ENCODE measurements around the gene ORM1. TPM values are rescaled to one million over a fixed set of nuclear protein-coding genes. Genes with fewer than 3 reads are reported as not detected.

Gene ORM1
- total and polyA plus RNA-seq, 10 of the 15 experiments (the other 5 are each of a cell fraction or from before 2014, with no cell fraction given) = 4.4 TPM; not detected in 9

DNA sequence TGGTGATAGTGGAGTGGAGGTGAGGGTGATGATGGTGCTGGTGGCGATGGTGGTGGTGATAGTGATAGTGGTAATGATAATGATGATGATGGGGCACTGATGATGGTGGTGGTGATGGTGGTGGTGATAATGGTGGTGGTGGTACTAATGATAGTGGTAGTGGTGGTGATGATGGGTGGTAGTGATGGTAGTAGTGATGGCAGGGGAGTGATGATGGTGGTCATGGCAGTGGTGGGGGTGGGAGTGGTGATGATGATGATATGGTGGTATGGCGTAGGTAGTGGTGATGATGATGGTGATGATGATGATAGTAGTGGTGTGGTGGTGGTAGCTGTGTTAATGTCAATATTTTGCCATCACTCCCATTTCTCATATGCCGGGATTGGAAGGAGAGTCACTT lies 44.5 kb upstream of the ORM1 start:
- in situ Hi-C loops (cut with MboI) = loop anchor here (25.0 kb wide), 1 partner anchor 191 kb away; the partner anchor contains the start of genes AMBP and KIF12

DNA sequence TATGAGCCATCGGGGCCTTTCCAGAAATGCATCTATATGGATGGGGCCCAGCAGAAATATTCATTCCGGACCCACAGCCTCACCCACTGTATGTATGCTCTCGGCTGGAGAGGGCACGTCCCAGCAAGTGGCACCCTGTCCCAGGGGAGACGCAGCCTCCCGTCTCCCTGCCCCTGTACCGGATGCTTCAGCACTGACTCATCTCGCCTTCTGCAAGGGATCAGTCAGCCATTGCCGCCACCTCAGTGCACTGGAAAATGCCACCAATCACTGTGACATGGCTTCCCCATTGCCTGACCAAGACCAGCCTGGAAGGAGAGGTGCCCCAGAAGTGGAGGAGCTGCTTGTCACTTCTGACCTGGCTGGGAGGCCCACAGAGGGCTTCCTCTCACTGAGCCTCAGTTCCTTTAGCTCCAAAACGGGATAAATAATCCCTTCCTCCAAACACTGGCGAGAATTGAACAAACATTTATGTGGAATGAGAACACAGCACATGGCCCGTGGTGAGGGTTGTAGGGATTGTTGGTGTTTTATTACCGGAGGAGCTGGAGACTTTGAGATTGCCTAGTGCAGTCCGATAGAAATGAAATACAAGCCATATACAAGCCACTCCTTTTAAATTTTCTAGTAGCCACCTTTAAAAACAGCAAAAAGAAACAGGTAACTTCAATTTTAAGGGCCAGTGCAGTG lies 43.9 kb upstream of the ORM1 start:
- Histone ChIP-seq H3K27me3 (replicated peaks in 1 of 2; ENCODE audit: control insufficient read depth in 2 of 2, insufficient read depth in 2 of 2, low read length in 1 of 2) (peaks cover 0 to 3% of the 10 kb centered on the region in 2 experiments; a peak in 1 of 4 replicates), H3K9ac (ENCODE audit: control insufficient read depth, insufficient read depth, low read length) (no peak overlapping the region), H3K4me1 (ENCODE audit: control insufficient read depth, insufficient read depth, low read length) (no peaks in the 10 kb centered on the region), H2AFZ (ENCODE audit: control insufficient read depth, low read depth, low read length) (no peak overlapping the region), H3K4me2 (ENCODE audit: control insufficient read depth, insufficient read depth) (no peak overlapping the region), H3K79me2 (ENCODE audit: control insufficient read depth, insufficient read depth, low read length) (no peaks in the 10 kb centered on the region), H3K36me3 (ENCODE audit: control insufficient read depth in 2 of 2, insufficient read depth in 2 of 2, low read length in 1 of 2) (no peaks in the 10 kb centered on the region), H4K20me1 (ENCODE audit: control insufficient read depth, insufficient read depth) (no peaks in the 10 kb centered on the region), H3K4me3 (no peak overlapping the region), H3K9me3 (replicated peaks; ENCODE audit: control insufficient read depth, insufficient read depth, low read length) (no peaks in the 10 kb centered on the region), H3K27ac (ENCODE audit: control insufficient read depth, insufficient read depth) (no peak overlapping the region)
- RAD21 ChIA-PET (ENCODE audit: unreplicated experiment) = no interaction called here
- intact Hi-C loops (cut with micrococcal nuclease; ENCODE audit: unreplicated experiment) = no loop called here
- FAIRE-seq (no peak), DNase-seq (ENCODE audit: low read depth, low spot score) (no peak), ATAC-seq (no peak)
- WGBS (ENCODE audit: insufficient coverage, insufficient replicate concordance, low lambda C conversion rate, missing lambda C conversion rate) = 24% methylated on average over 14 of the region's 14 CpGs
- CTCF ChIA-PET = interaction anchor here (2.9 kb wide), 1 partner anchor 12 kb away, joined by 18 read pairs; no protein-coding TSS in a partner anchor
- in situ Hi-C loops (cut with MboI) = loop anchor here (25.0 kb wide), 1 partner anchor 192 kb away; the partner anchor contains the start of genes AMBP and KIF12
- SMC1A ChIA-PET (ENCODE audit: uncharacterized antibody, unreplicated experiment) = interaction anchor here (0.7 to 1.5 kb wide), 2 partner anchors 12 to 173 kb away, joined by 3 to 4 read pairs; no protein-coding TSS in a partner anchor
- BruUV-seq (replicated peaks) = no TSS peak
- POLR2A ChIA-PET = no interaction called here
- TF ChIP-seq RAD51 (IDR thresholded peaks at IDR 0.05) = no peak
- no peak for TF ChIP-seq POLR2A (IDR thresholded peaks at IDR 0.05; ENCODE audit: low read depth, low read length)
- no peak for TF ChIP-seq ZSCAN29 (IDR thresholded peaks at IDR 0.05)
- TF ChIP-seq, protein P1, sequence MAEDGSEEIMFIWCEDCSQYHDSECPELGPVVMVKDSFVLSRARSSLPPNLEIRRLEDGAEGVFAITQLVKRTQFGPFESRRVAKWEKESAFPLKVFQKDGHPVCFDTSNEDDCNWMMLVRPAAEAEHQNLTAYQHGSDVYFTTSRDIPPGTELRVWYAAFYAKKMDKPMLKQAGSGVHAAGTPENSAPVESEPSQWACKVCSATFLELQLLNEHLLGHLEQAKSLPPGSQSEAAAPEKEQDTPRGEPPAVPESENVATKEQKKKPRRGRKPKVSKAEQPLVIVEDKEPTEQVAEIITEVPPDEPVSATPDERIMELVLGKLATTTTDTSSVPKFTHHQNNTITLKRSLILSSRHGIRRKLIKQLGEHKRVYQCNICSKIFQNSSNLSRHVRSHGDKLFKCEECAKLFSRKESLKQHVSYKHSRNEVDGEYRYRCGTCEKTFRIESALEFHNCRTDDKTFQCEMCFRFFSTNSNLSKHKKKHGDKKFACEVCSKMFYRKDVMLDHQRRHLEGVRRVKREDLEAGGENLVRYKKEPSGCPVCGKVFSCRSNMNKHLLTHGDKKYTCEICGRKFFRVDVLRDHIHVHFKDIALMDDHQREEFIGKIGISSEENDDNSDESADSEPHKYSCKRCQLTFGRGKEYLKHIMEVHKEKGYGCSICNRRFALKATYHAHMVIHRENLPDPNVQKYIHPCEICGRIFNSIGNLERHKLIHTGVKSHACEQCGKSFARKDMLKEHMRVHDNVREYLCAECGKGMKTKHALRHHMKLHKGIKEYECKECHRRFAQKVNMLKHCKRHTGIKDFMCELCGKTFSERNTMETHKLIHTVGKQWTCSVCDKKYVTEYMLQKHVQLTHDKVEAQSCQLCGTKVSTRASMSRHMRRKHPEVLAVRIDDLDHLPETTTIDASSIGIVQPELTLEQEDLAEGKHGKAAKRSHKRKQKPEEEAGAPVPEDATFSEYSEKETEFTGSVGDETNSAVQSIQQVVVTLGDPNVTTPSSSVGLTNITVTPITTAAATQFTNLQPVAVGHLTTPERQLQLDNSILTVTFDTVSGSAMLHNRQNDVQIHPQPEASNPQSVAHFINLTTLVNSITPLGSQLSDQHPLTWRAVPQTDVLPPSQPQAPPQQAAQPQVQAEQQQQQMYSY (CRISPR knock-in tag; IDR thresholded peaks at IDR 0.05) = no peak
- TF ChIP-seq NRF1 (conservative IDR thresholded peaks at IDR 0.05; ENCODE audit: low read depth, low read length) = no peak
- TF ChIP-seq SP1 (IDR thresholded peaks at IDR 0.05; ENCODE audit: low read depth, low read length) = no peak
- TF ChIP-seq KDM1A (IDR thresholded peaks at IDR 0.05; ENCODE audit: borderline replicate concordance) = no peak

More for the DNA sequence above, 44.5 kb upstream of the ORM1 start:
- Histone ChIP-seq H3K79me2 (ENCODE audit: control insufficient read depth, insufficient read depth, low read length) (no peaks in the 10 kb centered on the region), H3K36me3 (ENCODE audit: control insufficient read depth in 2 of 2, insufficient read depth in 2 of 2, low read length in 1 of 2) (no peaks in the 10 kb centered on the region), H4K20me1 (ENCODE audit: control insufficient read depth, insufficient read depth) (no peaks in the 10 kb centered on the region), H3K27ac (ENCODE audit: control insufficient read depth, insufficient read depth) (no peak overlapping the region), H3K9ac (ENCODE audit: control insufficient read depth, insufficient read depth, low read length) (no peak overlapping the region), H3K4me1 (ENCODE audit: control insufficient read depth, insufficient read depth, low read length) (no peaks in the 10 kb centered on the region), H3K9me3 (replicated peaks; ENCODE audit: control insufficient read depth, insufficient read depth, low read length) (no peaks in the 10 kb centered on the region), H2AFZ (ENCODE audit: control insufficient read depth, low read depth, low read length) (no peak overlapping the region), H3K27me3 (replicated peaks in 1 of 2; ENCODE audit: control insufficient read depth in 2 of 2, insufficient read depth in 2 of 2, low read length in 1 of 2) (peaks cover 0 to 5% of the 10 kb centered on the region in 2 experiments; a peak in 1 of 4 replicates), H3K4me3 (no peak overlapping the region), H3K4me2 (ENCODE audit: control insufficient read depth, insufficient read depth) (no peak overlapping the region)
- SMC1A ChIA-PET (ENCODE audit: uncharacterized antibody, unreplicated experiment) = interaction anchor here (1.5 kb wide), 1 partner anchor 13 kb away, joined by 3 read pairs; no protein-coding TSS in a partner anchor
- POLR2A ChIA-PET = no interaction called here
- DNase-seq (ENCODE audit: low read depth, low spot score) (no peak), FAIRE-seq (no peak), ATAC-seq (no peak)
- RAD21 ChIA-PET (ENCODE audit: unreplicated experiment) = no interaction called here
- 69% methylated on average over 3 of the region's 3 CpGs for whole genome bisulfite sequencing (ENCODE audit: insufficient coverage, insufficient replicate concordance, low lambda C conversion rate, missing lambda C conversion rate)
- intact Hi-C loops (cut with micrococcal nuclease; ENCODE audit: unreplicated experiment) = no loop called here
- CTCF ChIA-PET = no interaction called here
- BruUV-seq (replicated peaks) = no TSS peak
- no peak for TF ChIP-seq SREBF2 (IDR thresholded peaks at IDR 0.05; ENCODE audit: low read length)
- TF ChIP-seq NFIC (IDR thresholded peaks at IDR 0.05; ENCODE audit: low read depth, low read length) = no peak
- TF ChIP-seq MEF2A (IDR thresholded peaks at IDR 0.05; ENCODE audit: insufficient read depth, low read depth, low read length) = no peak
- TF ChIP-seq, protein P2, sequence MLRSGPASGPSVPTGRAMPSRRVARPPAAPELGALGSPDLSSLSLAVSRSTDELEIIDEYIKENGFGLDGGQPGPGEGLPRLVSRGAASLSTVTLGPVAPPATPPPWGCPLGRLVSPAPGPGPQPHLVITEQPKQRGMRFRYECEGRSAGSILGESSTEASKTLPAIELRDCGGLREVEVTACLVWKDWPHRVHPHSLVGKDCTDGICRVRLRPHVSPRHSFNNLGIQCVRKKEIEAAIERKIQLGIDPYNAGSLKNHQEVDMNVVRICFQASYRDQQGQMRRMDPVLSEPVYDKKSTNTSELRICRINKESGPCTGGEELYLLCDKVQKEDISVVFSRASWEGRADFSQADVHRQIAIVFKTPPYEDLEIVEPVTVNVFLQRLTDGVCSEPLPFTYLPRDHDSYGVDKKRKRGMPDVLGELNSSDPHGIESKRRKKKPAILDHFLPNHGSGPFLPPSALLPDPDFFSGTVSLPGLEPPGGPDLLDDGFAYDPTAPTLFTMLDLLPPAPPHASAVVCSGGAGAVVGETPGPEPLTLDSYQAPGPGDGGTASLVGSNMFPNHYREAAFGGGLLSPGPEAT (IDR thresholded peaks at IDR 0.05; ENCODE audit: low read depth) = no peak

Measured in GM12878 (cell line).